ACHN (cell line): ENCODE data around the gene LHX8.
"Not testable (repeated sequence)": the region's sequence is repeated elsewhere in the genome, so short reads cannot be mapped to it uniquely, and the experiment has no call there.

ENCODE experiments used
- DNase-seq: peaks from one replicate; pipeline ENCODE4 v3.0.0-alpha.2; 2015
- in situ Hi-C: cut with HindIII; loops from 2 replicates; pipeline ENCODE4 v1.10.0; 2017; ENCODE audit warnings: low sequenced_read_pairs, low pct_ligation_motif_present, low pct_unique_long_range_greater_than_20kb

Gene LHX8

GRCh38 chr1:75133750-75134646 is at the start of gene LHX8:
Gene LHX8 (plus strand): TSS chr1:75134388. CDS start chr1:75136615, 2,227 bp downstream.
- no peak for DNase-seq
- in situ Hi-C loops: no loop called here

- DNase-seq: no peak
- in situ Hi-C loops: no loop called here
Observed at GRCh38 chr1:75085931-75086330, 48.3 kb upstream of the LHX8 start.

GRCh38 chr1:75087278-75087677 is 46.9 kb upstream of the LHX8 start:
- DNase-seq: no peak
- in situ Hi-C loops: no loop called here

- in situ Hi-C loops: no loop called here
- DNase-seq: no peak
Observed at GRCh38 chr1:75092141-75092540, 42.0 kb upstream of the LHX8 start.

GRCh38 chr1:75097654-75098053 is 36.5 kb upstream of the LHX8 start:
- in situ Hi-C loops: no loop called here
- peak; percentile 37 for DNase-seq

GRCh38 chr1:75099581-75099980 is 34.6 kb upstream of the LHX8 start:
- no peak for DNase-seq
- in situ Hi-C loops: no loop called here

- in situ Hi-C loops: no loop called here
- DNase-seq: no peak
Observed at GRCh38 chr1:75100481-75101092, 33.6 kb upstream of the LHX8 start.

- DNase-seq, in situ Hi-C loops: not testable (repeated sequence)
Observed at GRCh38 chr1:75112362-75112951, 21.7 kb upstream of the LHX8 start.

- in situ Hi-C loops: no loop called here
- DNase-seq: no peak
Observed at GRCh38 chr1:75115654-75116053, 18.5 kb upstream of the LHX8 start.

GRCh38 chr1:75123756-75124155 is 10.4 kb upstream of the LHX8 start:
- no peak for DNase-seq
- in situ Hi-C loops: no loop called here

GRCh38 chr1:75124510-75124909 is 9.7 kb upstream of the LHX8 start:
- in situ Hi-C loops: no loop called here

GRCh38 chr1:75125161-75125726 is 8.9 kb upstream of the LHX8 start:
- DNase-seq: no peak
- in situ Hi-C loops: no loop called here

More at GRCh38 chr1:75124510-75124909, 9.7 kb upstream of the LHX8 start:
- no peak for DNase-seq

- DNase-seq: no peak
- in situ Hi-C loops: no loop called here
Observed at GRCh38 chr1:75126611-75127101, 7.5 kb upstream of the LHX8 start.

GRCh38 chr1:75127916-75128717 is 6.1 kb upstream of the LHX8 start:
- DNase-seq: no peak
- in situ Hi-C loops: no loop called here

- in situ Hi-C loops: no loop called here
- no peak for DNase-seq
Observed at GRCh38 chr1:75129660-75129982, 4.6 kb upstream of the LHX8 start.

- in situ Hi-C loops: no loop called here
- no peak for DNase-seq
Observed at GRCh38 chr1:75129983-75130789, 4.0 kb upstream of the LHX8 start.

GRCh38 chr1:75130865-75131564 is 3.2 kb upstream of the LHX8 start:
- in situ Hi-C loops: no loop called here
- DNase-seq: no peak
